NT2/D1 (cell line): ENCODE results near the gene TMEM132D.

Experiments
- YY1 ChIP-seq: IDR thresholded peaks from 2 replicates; pipeline ENCODE4 v1.6.1; 2011; ENCODE audit not compliant: insufficient read length, insufficient read depth
- ZNF274 ChIP-seq: IDR thresholded peaks from 2 replicates; pipeline ENCODE4 v1.6.1; 2011; ENCODE audit warnings: mild to moderate bottlenecking, low read depth, low read length

- TF ChIP-seq YY1 (no peak), ZNF274 (no peak)
Measured at GRCh38 chr12:129520739-129521138, 383.1 kb downstream of the TMEM132D start.
